Endothelial cell of umbilical vein (primary cell): ENCODE measurements around the gene GRIN3A. TPM values are rescaled to one million over a fixed set of nuclear protein-coding genes. Genes with fewer than 3 reads are reported as not detected.

ENCODE experiments used
- BruUV-seq: library from RNA; stranded (reverse); fragments of 400-500 nt; replicated peaks from 2 replicates; lab custom pipeline; 2021; lab: Mats Ljungman, UMichigan
- CTCF ChIA-PET: fragments of 300-600, 350-600 bp; sonication (Branson Sonifier 250); formaldehyde crosslinking; loops from one replicate; lab custom pipeline; 2021; ENCODE audit warnings: antibody characterized with exemption, inconsistent platforms; lab: Charles Lee
- POLR2A ChIA-PET: fragments of 300-600, 350-600 bp; sonication (Branson Sonifier 250); formaldehyde crosslinking; loops from one replicate; lab custom pipeline; 2021; ENCODE audit warnings: antibody characterized with exemption, inconsistent platforms; lab: Charles Lee
- DNase-seq: peaks from one replicate; pipeline ENCODE4 v3.0.0-alpha.2; 2011; ENCODE audit warnings: low read depth, low spot score
- FAIRE-seq: peaks from 2 replicates; lab custom pipeline; 2011; peaks lifted over from hg19 to GRCh38; lab: Jason Lieb, UNC
- H2AFZ ChIP-seq: 2 replicates; pipeline ENCODE4 v1.6.0; 2012; ENCODE audit warnings: low read depth, low read length, control low read depth, inconsistent platforms
- H3K27ac ChIP-seq: 2 replicates; pipeline ENCODE4 v1.5.1; 2011; ENCODE audit warnings: low read depth, mild to moderate bottlenecking, control low read depth, low read length, moderate library complexity; ENCODE audit not compliant: insufficient read depth
- H3K27me3 ChIP-seq, 2 experiments: 2 replicates each; pipeline versions ENCODE4 v1.6.0 to v1.6.1; 2011; ENCODE audit warnings: low read length in 2 of 2, mixed read lengths in 1 of 2; ENCODE audit not compliant: control insufficient read depth in 2 of 2, insufficient read depth in 2 of 2
- H3K36me3 ChIP-seq, 2 experiments: 2 replicates in 1 of 2; 3 replicates in 1 of 2; pipeline ENCODE4 v1.5.1; 2011; ENCODE audit warnings: low read length in 2 of 2, mild to moderate bottlenecking in 1 of 2, moderate library complexity in 1 of 2; ENCODE audit not compliant: control insufficient read depth in 2 of 2, insufficient read depth in 2 of 2; ENCODE audit errors: extremely low read depth in 1 of 2
- H3K4me1 ChIP-seq: 3 replicates; pipeline ENCODE4 v1.5.1; 2011; ENCODE audit warnings: mild to moderate bottlenecking, low read length; ENCODE audit not compliant: control insufficient read depth, insufficient read depth; ENCODE audit errors: extremely low read depth
- H3K4me2 ChIP-seq: 2 replicates; pipeline ENCODE4 v1.6.1; 2011; ENCODE audit warnings: low read length, control low read depth, mixed read lengths; ENCODE audit not compliant: insufficient read depth
- H3K4me3 ChIP-seq, 3 experiments: fragments of 200-600 bp in 1 of 3; sonication (generic), shearing (Covaris generic) in 1 of 3; replicated peaks in 1 of 3; 2 replicates each; pipeline ENCODE4 v1.5.1; 2011 to 2016; ENCODE audit warnings: control low read depth in 3 of 3, low read length in 3 of 3, mild to moderate bottlenecking in 2 of 3, inconsistent platforms in 1 of 3, low read depth in 1 of 3, moderate library complexity in 1 of 3; ENCODE audit not compliant: insufficient read depth in 1 of 3
- H3K79me2 ChIP-seq: 2 replicates; pipeline ENCODE4 v1.6.0; 2012; ENCODE audit warnings: low read length, inconsistent platforms; ENCODE audit not compliant: control insufficient read depth, insufficient read depth
- H3K9ac ChIP-seq: replicated peaks from 2 replicates; pipeline ENCODE3; 2011; ENCODE audit warnings: low read length, control low read depth; ENCODE audit not compliant: insufficient read depth; ENCODE audit errors: extremely low read depth
- H3K9me1 ChIP-seq: replicated peaks from 3 replicates; pipeline ENCODE4 v1.6.0; 2011; ENCODE audit warnings: mild to moderate bottlenecking, low read length; ENCODE audit not compliant: control insufficient read depth, insufficient read depth; ENCODE audit errors: extremely low read depth
- H3K9me3 ChIP-seq: replicated peaks from 2 replicates; pipeline ENCODE4 v1.5.1; 2012; ENCODE audit warnings: low read length, inconsistent platforms; ENCODE audit not compliant: control insufficient read depth, insufficient read depth
- H4K20me1 ChIP-seq: replicated peaks from 2 replicates; pipeline ENCODE3; 2011; ENCODE audit warnings: mild to moderate bottlenecking, low read length; ENCODE audit not compliant: control insufficient read depth, insufficient read depth; ENCODE audit errors: extremely low read depth
- EZH2 ChIP-seq: IDR thresholded peaks from 2 replicates; pipeline ENCODE4 v1.6.1; 2012; ENCODE audit warnings: borderline replicate concordance, low read depth, mild to moderate bottlenecking, moderate library complexity, low read length, inconsistent platforms; ENCODE audit not compliant: severe bottlenecking
- FOS ChIP-seq: IDR thresholded peaks from 2 replicates; pipeline ENCODE4 v1.6.1; 2011; ENCODE audit warnings: mild to moderate bottlenecking, low read length, moderate library complexity, borderline replicate concordance; ENCODE audit not compliant: insufficient read depth
- GATA2 ChIP-seq: IDR thresholded peaks from 2 replicates; pipeline ENCODE4 v1.7.0; 2011; ENCODE audit warnings: low read depth, mild to moderate bottlenecking, moderate library complexity, mixed read lengths, low read length; ENCODE audit not compliant: insufficient read length, insufficient read depth
- JUN ChIP-seq: IDR thresholded peaks from 2 replicates; pipeline ENCODE4 v1.6.1; 2011; ENCODE audit warnings: borderline replicate concordance, low read depth; ENCODE audit not compliant: insufficient read length, insufficient read depth
- MYC ChIP-seq: IDR thresholded peaks from one replicate; pipeline ENCODE4 v1.6.1; 2011; ENCODE audit warnings: mild to moderate bottlenecking, low read depth, low read length
- POLR2A ChIP-seq: IDR thresholded peaks from 2 replicates; pipeline ENCODE4 v1.6.1; 2012; ENCODE audit warnings: low read depth, mild to moderate bottlenecking, control low read depth, low read length
- POLR2AphosphoS5 ChIP-seq: IDR thresholded peaks from 2 replicates; pipeline ENCODE4 v1.6.1; 2012; ENCODE audit warnings: low read depth, mild to moderate bottlenecking, control low read depth, low read length, moderate library complexity; ENCODE audit not compliant: insufficient read depth
- dilution Hi-C: fragments of 300-500 bp; cut with MboI; formaldehyde crosslinking; loops from one replicate; pipeline ENCODE4 v1.15.0; 2019; ENCODE audit warnings: low sequenced_read_pairs; ENCODE audit not compliant: extremely low pct_ligation_motif_present
- intact Hi-C: fragments of 100-400 bp; cut with micrococcal nuclease; formaldehyde crosslinking; loops from one replicate; pipeline ENCODE4 v1.10.0; 2022
- polyA plus RNA-seq, 4 experiments: library from polyadenylated mRNA; depleted of rRNA in 3 of 4; stranded (reverse) in 3 of 4; unstranded in 1 of 4; fragments of >200 nt; gene quantifications; 2 replicates each; pipeline versions ENCODE4 v1.2.1 to v1.2.3, GENCODE V29; 2011 to 2012; ENCODE audit warnings: missing spikeins in 1 of 4
- total RNA-seq: library from RNA; stranded (reverse); gene quantifications from 2 replicates; pipeline ENCODE4 v1.2.3, GENCODE V29; 2021
- TF ChIP-seq, protein P1 (sequence below), 2 donors: IDR thresholded peaks; 1 replicate in 1 of 2; 2 replicates in 1 of 2; pipeline ENCODE4 v1.5.1; 2011; ENCODE audit warnings: low read length in 2 of 2, mild to moderate bottlenecking in 2 of 2, moderate library complexity in 2 of 2, control low read depth in 1 of 2, inconsistent platforms in 1 of 2, low read depth in 1 of 2; ENCODE audit not compliant: insufficient read depth in 1 of 2; ENCODE audit errors: extremely low read depth in 1 of 2
- TF ChIP-seq, protein P2 (sequence below): IDR thresholded peaks from 2 replicates; pipeline ENCODE4 v1.6.1; 2011; ENCODE audit not compliant: insufficient read depth, insufficient read length

GRIN3A gene
- total and polyA plus RNA-seq, 2 donors (not counting 3 experiments of a cell fraction or from before 2014, with no cell fraction given) = not detected

DNA sequence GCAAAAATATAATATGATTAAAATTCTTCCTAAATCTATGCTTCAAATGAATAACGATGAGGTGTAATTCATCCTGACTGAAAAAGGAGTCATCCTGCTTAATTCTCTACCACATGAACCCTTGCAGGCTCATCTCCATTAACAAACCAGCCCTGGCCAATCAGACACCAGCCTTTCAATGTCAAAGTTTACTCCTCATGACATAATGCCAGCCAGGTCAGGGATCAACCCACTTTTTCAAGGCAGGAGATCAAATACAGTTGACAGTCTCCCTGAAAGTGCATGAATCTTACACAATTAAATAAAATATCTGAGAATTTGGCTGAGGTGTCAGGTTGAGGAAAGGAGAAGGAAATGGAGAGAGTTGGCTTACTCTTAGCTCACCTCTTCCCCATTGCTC, 7.0 kb downstream of the GRIN3A start:
- no peaks in the 10 kb centered on the region for H4K20me1 ChIP-seq
- dilution Hi-C loops = no loop called here
- no peak overlapping the region for H2AFZ ChIP-seq
- no peaks in the 10 kb centered on the region for H3K36me3 ChIP-seq
- DNase-seq (no peak), FAIRE-seq (no peak)
- H3K4me1 ChIP-seq = no peaks in the 10 kb centered on the region
- no peak overlapping the region for H3K27ac ChIP-seq
- no peak overlapping the region for H3K4me2 ChIP-seq
- CTCF ChIA-PET = no interaction called here
- H3K4me3 ChIP-seq = no peak overlapping the region
- TF ChIP-seq POLR2AphosphoS5 = no peak
- TF ChIP-seq JUN = no peak
- TF ChIP-seq FOS = no peak
- TF ChIP-seq MYC = no peak
- TF ChIP-seq, protein P1, sequence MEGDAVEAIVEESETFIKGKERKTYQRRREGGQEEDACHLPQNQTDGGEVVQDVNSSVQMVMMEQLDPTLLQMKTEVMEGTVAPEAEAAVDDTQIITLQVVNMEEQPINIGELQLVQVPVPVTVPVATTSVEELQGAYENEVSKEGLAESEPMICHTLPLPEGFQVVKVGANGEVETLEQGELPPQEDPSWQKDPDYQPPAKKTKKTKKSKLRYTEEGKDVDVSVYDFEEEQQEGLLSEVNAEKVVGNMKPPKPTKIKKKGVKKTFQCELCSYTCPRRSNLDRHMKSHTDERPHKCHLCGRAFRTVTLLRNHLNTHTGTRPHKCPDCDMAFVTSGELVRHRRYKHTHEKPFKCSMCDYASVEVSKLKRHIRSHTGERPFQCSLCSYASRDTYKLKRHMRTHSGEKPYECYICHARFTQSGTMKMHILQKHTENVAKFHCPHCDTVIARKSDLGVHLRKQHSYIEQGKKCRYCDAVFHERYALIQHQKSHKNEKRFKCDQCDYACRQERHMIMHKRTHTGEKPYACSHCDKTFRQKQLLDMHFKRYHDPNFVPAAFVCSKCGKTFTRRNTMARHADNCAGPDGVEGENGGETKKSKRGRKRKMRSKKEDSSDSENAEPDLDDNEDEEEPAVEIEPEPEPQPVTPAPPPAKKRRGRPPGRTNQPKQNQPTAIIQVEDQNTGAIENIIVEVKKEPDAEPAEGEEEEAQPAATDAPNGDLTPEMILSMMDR (IDR thresholded peaks at IDR 0.05; ENCODE audit: extremely low read depth in 1 of 2, insufficient read depth in 1 of 2, low read depth in 1 of 2, low read length in 2 of 2) = no peak
- TF ChIP-seq EZH2 = no peak
- TF ChIP-seq, protein P2, sequence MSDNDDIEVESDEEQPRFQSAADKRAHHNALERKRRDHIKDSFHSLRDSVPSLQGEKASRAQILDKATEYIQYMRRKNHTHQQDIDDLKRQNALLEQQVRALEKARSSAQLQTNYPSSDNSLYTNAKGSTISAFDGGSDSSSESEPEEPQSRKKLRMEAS = no peak
- no peak for TF ChIP-seq POLR2A
- no peak for TF ChIP-seq GATA2
- no peaks in the 10 kb centered on the region for H3K9me3 ChIP-seq
- intact Hi-C loops = no loop called here
- no peaks in the 10 kb centered on the region for H3K79me2 ChIP-seq
- POLR2A ChIA-PET = no interaction called here
- no TSS peak for BruUV-seq
- H3K9ac ChIP-seq = no peak overlapping the region
- H3K9me1 ChIP-seq = no peaks in the 10 kb centered on the region
- no peaks in the 10 kb centered on the region for H3K27me3 ChIP-seq
